ENCODE data around the gene CRYBA2.

The CRYBA2 gene

GRCh38 chr2:219022616-219023015 lies 29.4 kb upstream of the CRYBA2 start:
- DNase-seq, result no peak

GRCh38 chr2:219022041-219022440 lies 28.8 kb upstream of the CRYBA2 start:
- no peak for DNase-seq

GRCh38 chr2:219021591-219021990 lies 28.4 kb upstream of the CRYBA2 start:
- no peak for DNase-seq

- no peak for DNase-seq
Observed at GRCh38 chr2:219020604-219021365, 27.6 kb upstream of the CRYBA2 start.

GRCh38 chr2:219019436-219019835 lies 26.2 kb upstream of the CRYBA2 start:
- DNase-seq, result no peak

- DNase-seq, result no peak
Observed at GRCh38 chr2:219018726-219019125, 25.5 kb upstream of the CRYBA2 start.

GRCh38 chr2:219018286-219018685 lies 25.1 kb upstream of the CRYBA2 start:
- DNase-seq, result no peak

GRCh38 chr2:219017201-219017931 lies 24.1 kb upstream of the CRYBA2 start:
- DNase-seq, result no peak

- no peak for DNase-seq
Observed at GRCh38 chr2:219016721-219017120, 23.5 kb upstream of the CRYBA2 start.

GRCh38 chr2:219010873-219011272 lies 17.7 kb upstream of the CRYBA2 start:
- DNase-seq, result no peak

- DNase-seq, result no peak
Observed at GRCh38 chr2:219010162-219010756, 17.0 kb upstream of the CRYBA2 start.

GRCh38 chr2:219009294-219009693 lies 16.1 kb upstream of the CRYBA2 start:
- DNase-seq, result no peak

GRCh38 chr2:219003979-219004378 lies 10.8 kb upstream of the CRYBA2 start:
- DNase-seq, result no peak

GRCh38 chr2:219003267-219003634 lies 10.0 kb upstream of the CRYBA2 start:
- no peak for DNase-seq

GRCh38 chr2:219002395-219003266 lies 9.4 kb upstream of the CRYBA2 start:
- no peak for DNase-seq

- no peak for DNase-seq
Observed at GRCh38 chr2:219001577-219002394, 8.6 kb upstream of the CRYBA2 start.

- DNase-seq, result no peak
Observed at GRCh38 chr2:219001100-219001576, 7.9 kb upstream of the CRYBA2 start.

- no peak for DNase-seq
Observed at GRCh38 chr2:219000569-219000960, 7.3 kb upstream of the CRYBA2 start.

- DNase-seq, result no peak
Observed at GRCh38 chr2:218999881-219000568, 6.8 kb upstream of the CRYBA2 start.

- no peak for DNase-seq
Observed at GRCh38 chr2:218999021-218999880, 6.0 kb upstream of the CRYBA2 start.

Data from inflammatory macrophage treated with lipopolysaccharide for 4 hours (primary cell).